ENCODE results near the gene NSD2.

- TF ChIP-seq HMGXB4 (CRISPR knock-in tag; IDR thresholded peaks at IDR 0.05), result no peak
- TF ChIP-seq CTCF (IDR thresholded peaks at IDR 0.05), result no peak
Measured at GRCh38 chr4:1833307-1834046, 37.7 kb upstream of the NSD2 start.

Measured in WTC11 (cell line).